Kidney (tissue), 14 donors: ENCODE data around the gene KIF22. TPM values are rescaled to one million over a fixed set of nuclear protein-coding genes. Genes with fewer than 3 reads are reported as not detected.

ENCODE experiments used
- DNase-seq, 5 donors: peaks; one replicate each; pipeline ENCODE4 v3.0.0-alpha.2; 2013 to 2020
- FAIRE-seq: peaks from 2 replicates; lab custom pipeline; 2012; peaks lifted over from hg19 to GRCh38; lab: Jason Lieb, UNC
- H3K27ac ChIP-seq, 2 donors: one replicate each; pipeline ENCODE4 v1.7.0; 2013; ENCODE audit warnings: low read depth in 2 of 2, low read length in 2 of 2, inconsistent platforms in 1 of 2
- H3K27me3 ChIP-seq: one replicate; pipeline ENCODE4 v1.7.1; 2013; ENCODE audit warnings: low read length, inconsistent platforms; ENCODE audit not compliant: control insufficient read depth, insufficient read depth
- H3K36me3 ChIP-seq, 3 donors: one replicate each; pipeline versions ENCODE4 v1.7.0 to v1.7.1; 2013; ENCODE audit warnings: low read length in 3 of 3, control low read depth in 1 of 3, inconsistent platforms in 1 of 3; ENCODE audit not compliant: insufficient read depth in 3 of 3, control insufficient read depth in 2 of 3
- H3K4me1 ChIP-seq, 3 donors: one replicate each; pipeline versions ENCODE4 v1.7.0 to v1.7.1; 2013; ENCODE audit warnings: low read length in 3 of 3, inconsistent platforms in 1 of 3, low read depth in 1 of 3; ENCODE audit not compliant: control insufficient read depth in 2 of 3, insufficient read depth in 2 of 3
- H3K4me3 ChIP-seq, 3 donors: one replicate each; pipeline versions ENCODE4 v1.7.0 to v1.8.1; 2013; ENCODE audit warnings: low read length in 3 of 3, control low read depth in 1 of 3, inconsistent platforms in 1 of 3
- H3K9ac ChIP-seq, 3 donors: one replicate each; pipeline versions ENCODE4 v1.7.0 to v1.7.1; 2013; ENCODE audit warnings: low read length in 3 of 3, control low read depth in 1 of 3, inconsistent platforms in 1 of 3
- H3K9me3 ChIP-seq, 3 donors: one replicate each; pipeline versions ENCODE4 v1.7.0 to v1.7.1; 2013; ENCODE audit warnings: low read length in 3 of 3, control low read depth in 1 of 3, inconsistent platforms in 1 of 3; ENCODE audit not compliant: control insufficient read depth in 2 of 3, insufficient read depth in 1 of 3
- intact Hi-C: fragments of 100-400 bp; cut with DNase I; formaldehyde crosslinking; loops from one replicate; pipeline ENCODE4 v1.11.1; 2022
- polyA plus RNA-seq: library from polyadenylated mRNA; stranded (reverse); fragments of 350-450 nt; fragmentation: Illumina TruSeq; extraction: RNeasy Lipid Tissue Mini Kit (QIAGEN cat#74804); gene quantifications from one replicate; pipeline ENCODE4 v1.2.3, GENCODE V29; 2014; ENCODE audit warnings: low read depth, low replicate concordance; ENCODE audit not compliant: insufficient read depth
- total RNA-seq: library from RNA; stranded (reverse); fragmentation: NEBNext Ultra II Directional; extraction: Animal tissue kit (Norgen Biotek cat#: 25700); gene quantifications from one replicate; pipeline ENCODE4 v1.2.1, GENCODE V29; 2021
- TF ChIP-seq, protein P1 (sequence below): IDR thresholded peaks from 3 replicates; pipeline ENCODE4 v1.5.1; 2012; ENCODE audit warnings: mild to moderate bottlenecking, moderate library complexity, borderline replicate concordance; ENCODE audit not compliant: insufficient read depth; ENCODE audit errors: extremely low read depth
- donor health status: control.
- donor health status: control.
- donor health status: control.
- donor health status: control.
- donor health status: control.
- donor health status: DM: yes; HTN: yes; CAD: no.
- donor health status: Normal renal cell carcinoma (clear cell type).

KIF22 gene
- total and polyA plus RNA-seq, 2 donors from 2014 or later, result 32.3 to 42.9 TPM

DNA sequence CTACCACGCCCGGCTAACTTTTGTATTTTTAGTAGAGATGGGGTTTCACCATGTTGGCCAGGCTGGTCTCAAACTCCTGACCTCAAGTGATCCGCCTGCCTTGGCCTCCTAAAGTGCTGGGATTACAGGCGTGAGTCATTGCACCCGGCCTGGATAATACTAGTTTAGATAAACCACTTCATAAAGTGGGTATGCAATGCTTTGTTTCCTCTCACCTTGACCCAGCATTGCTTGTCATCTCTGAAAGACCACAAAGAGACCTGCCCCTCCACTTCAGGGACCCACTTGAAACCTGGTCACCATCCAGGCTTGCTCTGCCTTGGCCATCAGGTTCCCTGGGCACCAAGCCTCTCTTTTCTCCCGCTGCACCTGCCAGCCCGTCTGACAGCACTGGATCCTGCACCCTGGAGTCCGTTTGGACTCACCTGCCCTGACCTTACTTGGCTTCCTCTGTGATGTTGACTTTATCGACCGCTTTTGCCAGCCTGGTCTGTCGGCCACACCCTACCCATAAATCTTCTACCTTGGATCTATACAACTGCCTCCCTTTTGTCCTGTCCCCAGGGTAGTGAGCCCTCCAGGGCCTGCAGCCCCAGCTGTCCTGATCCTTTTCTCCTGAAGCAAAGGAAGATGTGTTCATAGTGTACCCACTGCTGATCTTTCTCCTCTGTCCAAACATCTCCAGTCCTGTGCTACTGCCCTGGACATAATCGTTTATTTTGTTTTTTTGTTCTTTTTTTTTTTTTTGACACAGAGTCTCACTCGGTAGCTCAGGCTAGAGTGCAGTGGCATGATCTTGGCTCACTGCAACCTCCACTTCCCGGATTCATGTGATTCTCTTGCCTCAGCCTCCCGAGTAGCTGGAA is 25.2 kb upstream of the KIF22 start:
- Histone ChIP-seq H3K9me3 (no peaks in the 10 kb centered on the region), H3K4me3 (no peak overlapping the region), H3K4me1 (no peaks in the 10 kb centered on the region), H3K9ac (no peak overlapping the region), H3K27ac (no peak overlapping the region), H3K27me3 (no peaks in the 10 kb centered on the region), H3K36me3 (no peaks in the 10 kb centered on the region)
- intact Hi-C loops, result no loop called here
- DNase-seq, result no peak
- FAIRE-seq, result no peak
- TF ChIP-seq, protein P1, sequence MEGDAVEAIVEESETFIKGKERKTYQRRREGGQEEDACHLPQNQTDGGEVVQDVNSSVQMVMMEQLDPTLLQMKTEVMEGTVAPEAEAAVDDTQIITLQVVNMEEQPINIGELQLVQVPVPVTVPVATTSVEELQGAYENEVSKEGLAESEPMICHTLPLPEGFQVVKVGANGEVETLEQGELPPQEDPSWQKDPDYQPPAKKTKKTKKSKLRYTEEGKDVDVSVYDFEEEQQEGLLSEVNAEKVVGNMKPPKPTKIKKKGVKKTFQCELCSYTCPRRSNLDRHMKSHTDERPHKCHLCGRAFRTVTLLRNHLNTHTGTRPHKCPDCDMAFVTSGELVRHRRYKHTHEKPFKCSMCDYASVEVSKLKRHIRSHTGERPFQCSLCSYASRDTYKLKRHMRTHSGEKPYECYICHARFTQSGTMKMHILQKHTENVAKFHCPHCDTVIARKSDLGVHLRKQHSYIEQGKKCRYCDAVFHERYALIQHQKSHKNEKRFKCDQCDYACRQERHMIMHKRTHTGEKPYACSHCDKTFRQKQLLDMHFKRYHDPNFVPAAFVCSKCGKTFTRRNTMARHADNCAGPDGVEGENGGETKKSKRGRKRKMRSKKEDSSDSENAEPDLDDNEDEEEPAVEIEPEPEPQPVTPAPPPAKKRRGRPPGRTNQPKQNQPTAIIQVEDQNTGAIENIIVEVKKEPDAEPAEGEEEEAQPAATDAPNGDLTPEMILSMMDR, result no peak

DNA sequence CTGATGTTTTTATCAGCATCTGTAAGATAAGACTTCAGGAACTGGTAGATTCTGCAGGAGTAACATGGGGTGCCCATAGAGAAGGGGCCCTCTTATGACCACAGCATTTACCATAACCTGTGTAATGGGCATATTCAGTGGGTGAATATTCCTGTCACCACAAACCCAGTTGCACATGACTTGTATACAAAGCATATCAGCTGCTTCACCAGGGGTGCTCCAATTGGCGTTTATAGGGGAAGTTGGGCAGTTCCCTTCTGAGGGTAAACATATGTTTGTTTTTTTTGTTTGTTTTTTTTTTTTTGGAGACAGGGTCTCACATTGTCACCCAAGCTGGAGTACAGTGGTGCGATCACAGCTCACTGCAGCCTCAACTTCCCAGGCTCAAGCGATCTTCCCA is 24.0 kb upstream of the KIF22 start:
- FAIRE-seq (no peak), DNase-seq (no peak)
- Histone ChIP-seq H3K36me3 (no peaks in the 10 kb centered on the region), H3K9me3 (no peaks in the 10 kb centered on the region), H3K27ac (no peak overlapping the region), H3K9ac (no peak overlapping the region), H3K4me1 (no peaks in the 10 kb centered on the region), H3K27me3 (no peaks in the 10 kb centered on the region), H3K4me3 (no peak overlapping the region)
- intact Hi-C loops, result no loop called here
- TF ChIP-seq, protein P1, result no peak

GRCh38 chr16:29767062-29767461 is 23.5 kb upstream of the KIF22 start:
- Histone ChIP-seq H3K27me3 (no peaks in the 10 kb centered on the region), H3K27ac (no peak overlapping the region), H3K36me3 (no peaks in the 10 kb centered on the region), H3K9ac (no peak overlapping the region), H3K4me3 (no peak overlapping the region), H3K4me1 (no peaks in the 10 kb centered on the region), H3K9me3 (no peaks in the 10 kb centered on the region)
- DNase-seq (no peak), FAIRE-seq (no peak)
- intact Hi-C loops, result no loop called here
- TF ChIP-seq, protein P1, result no peak
